SIG-M5 treated with dmso at 0.1 percent for 504 hours (cell line): ENCODE results near the gene BCL7A.
"Not testable (repeated sequence)": the region's sequence is repeated elsewhere in the genome, so short reads cannot be mapped to it uniquely, and the experiment has no call there.

Source experiments
- DNase-seq: peaks from one replicate; lab custom pipeline; 2025; ENCODE audit not compliant: unreplicated experiment; lab: John Stamatoyannopoulos, UW

The BCL7A gene

DNA sequence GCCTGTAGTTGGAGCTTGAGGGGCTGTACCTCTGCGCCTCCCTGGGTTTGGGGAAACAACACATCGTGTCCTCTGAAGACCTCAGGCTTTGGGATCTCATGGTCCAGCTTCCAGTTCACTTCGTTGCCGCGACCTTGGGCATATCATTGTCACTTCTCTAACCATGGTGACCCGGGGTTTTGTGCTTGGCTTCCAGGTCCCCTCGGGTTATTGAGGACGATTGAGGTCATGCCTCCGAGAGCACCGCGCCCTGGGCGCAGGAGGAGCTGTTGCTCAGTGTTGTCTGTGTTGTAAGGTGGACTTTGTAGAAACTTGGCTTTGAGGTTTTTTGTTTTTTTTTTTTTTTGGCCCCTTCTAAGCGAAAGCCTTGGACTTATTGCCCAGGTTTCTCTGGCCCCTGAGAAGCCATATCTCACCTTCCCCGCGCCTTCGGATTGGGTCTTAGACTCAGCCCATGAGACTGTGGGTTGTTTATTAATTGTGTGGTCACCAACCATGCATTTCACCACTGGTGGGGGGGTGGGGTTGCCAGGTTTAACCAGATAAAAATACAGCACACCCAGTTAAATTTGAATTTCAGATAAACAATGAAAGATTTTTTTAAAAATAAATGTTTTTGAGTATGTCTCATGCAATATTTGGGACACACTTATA is 2.6 kb downstream of the BCL7A start:
- DNase-seq, result no peak

- no peak for DNase-seq
Measured at GRCh38 chr12:122026706-122027333, 5.1 kb downstream of the BCL7A start.

GRCh38 chr12:122028165-122028904 is 6.7 kb downstream of the BCL7A start:
- DNase-seq, result no peak

GRCh38 chr12:122028905-122029560 is 7.3 kb downstream of the BCL7A start:
- DNase-seq, result no peak

DNA sequence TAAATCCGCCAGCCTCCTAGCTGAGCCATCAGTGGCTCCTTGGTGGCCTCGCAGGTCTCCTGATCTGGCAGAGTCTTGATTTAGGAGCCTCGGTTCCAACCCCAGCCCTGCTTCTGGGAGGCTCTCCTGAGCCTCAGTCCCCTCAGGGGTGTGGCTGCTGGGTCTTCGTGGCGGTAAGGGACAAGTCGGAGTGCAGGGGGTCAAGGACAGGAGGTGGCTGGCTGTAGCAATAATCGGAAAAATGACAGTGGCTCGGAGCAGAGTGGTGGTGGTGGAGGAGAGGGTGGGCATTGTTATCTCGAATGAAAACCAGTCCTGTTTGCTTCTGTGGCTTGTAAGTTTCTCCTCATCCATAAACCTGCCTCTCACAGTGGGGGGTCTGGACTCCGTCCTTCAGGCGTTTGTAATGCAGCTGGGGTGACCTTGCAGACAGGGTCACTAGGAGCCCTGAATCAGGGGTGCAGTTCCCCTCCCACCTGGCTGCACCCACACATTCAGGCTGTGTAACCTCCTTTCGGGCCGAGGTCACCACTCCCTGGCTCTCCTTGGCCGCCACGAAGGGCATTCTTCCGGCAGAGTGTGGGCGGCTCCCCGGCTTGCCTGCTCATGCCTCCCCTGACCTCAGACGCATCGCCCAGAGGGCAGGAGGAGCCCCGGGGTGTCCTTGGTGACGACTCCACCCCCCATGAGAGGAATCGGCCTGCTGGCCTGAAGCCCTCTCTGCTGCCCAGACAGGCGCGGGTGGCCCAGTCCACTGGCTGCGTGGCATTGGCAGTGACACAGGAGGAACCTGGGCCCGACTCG is 8.1 kb downstream of the BCL7A start:
- no peak for DNase-seq

- no peak for DNase-seq
Measured at GRCh38 chr12:122030424-122031035, 8.8 kb downstream of the BCL7A start.

DNA sequence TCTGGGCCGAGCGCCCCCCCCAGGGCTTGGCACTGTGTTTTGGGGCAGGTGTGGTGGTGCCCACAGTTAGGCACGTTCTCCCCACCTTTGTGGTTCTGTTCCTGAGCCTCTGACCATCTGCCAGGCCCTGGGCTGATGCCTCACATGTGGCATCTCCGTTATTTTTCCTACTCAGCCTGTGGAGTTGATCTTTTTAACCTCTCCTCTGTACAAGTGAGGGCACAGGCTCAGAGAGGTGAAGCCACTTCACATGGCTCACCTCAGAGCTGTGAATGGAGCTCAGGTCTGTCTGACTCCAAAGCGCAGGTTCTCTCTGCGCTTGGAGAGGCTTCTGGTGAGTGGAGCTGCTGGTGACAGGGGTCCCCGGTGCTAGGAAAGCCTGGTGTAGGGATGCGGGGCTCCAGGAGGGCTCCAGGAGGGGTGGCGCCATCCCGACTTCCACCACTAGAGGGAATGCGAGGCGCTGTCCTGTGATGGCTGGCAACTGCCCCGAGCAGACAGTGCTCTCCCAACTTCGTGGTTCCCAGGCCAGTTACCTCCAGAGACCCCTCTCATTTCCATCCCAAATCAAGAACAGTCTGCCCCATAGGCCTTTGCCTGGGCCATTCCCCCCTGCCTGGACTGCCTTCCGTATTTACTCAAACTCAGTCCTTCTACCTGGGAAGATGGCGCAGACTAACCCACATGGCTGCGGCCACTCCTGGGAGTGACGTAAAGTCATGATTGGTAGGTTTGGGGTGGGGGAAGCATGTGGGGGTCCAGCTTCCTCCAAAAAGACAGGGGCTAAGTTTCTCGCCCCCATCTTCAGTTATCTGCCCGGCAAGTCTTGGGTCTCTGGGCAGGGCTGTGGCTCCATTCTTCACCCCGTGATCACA is 9.9 kb downstream of the BCL7A start:
- DNase-seq, result no peak

GRCh38 chr12:122032580-122032979 is 10.9 kb downstream of the BCL7A start:
- DNase-seq, result no peak

GRCh38 chr12:122035292-122035691 is 13.6 kb downstream of the BCL7A start:
- no peak for DNase-seq

DNA sequence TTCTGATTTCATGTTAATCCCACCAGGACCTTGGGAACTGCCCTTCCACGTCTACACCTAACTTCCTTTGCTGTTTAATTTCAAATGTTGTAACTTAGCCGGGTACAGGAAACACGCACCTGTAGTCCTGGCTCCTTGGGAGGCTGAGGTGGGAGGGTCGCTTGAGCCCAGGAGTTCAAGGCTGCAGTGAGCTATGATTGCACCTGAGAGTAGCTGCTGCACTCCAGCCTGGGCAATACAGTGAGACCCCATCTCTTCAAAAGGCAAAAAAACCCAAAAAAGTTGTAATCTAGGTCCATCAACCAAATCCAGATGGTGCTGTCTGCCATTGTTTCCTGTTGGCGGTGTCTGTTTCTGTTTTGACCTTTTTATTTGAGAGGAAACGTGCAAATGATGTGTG is 14.5 kb downstream of the BCL7A start:
- DNase-seq, result no peak

DNA sequence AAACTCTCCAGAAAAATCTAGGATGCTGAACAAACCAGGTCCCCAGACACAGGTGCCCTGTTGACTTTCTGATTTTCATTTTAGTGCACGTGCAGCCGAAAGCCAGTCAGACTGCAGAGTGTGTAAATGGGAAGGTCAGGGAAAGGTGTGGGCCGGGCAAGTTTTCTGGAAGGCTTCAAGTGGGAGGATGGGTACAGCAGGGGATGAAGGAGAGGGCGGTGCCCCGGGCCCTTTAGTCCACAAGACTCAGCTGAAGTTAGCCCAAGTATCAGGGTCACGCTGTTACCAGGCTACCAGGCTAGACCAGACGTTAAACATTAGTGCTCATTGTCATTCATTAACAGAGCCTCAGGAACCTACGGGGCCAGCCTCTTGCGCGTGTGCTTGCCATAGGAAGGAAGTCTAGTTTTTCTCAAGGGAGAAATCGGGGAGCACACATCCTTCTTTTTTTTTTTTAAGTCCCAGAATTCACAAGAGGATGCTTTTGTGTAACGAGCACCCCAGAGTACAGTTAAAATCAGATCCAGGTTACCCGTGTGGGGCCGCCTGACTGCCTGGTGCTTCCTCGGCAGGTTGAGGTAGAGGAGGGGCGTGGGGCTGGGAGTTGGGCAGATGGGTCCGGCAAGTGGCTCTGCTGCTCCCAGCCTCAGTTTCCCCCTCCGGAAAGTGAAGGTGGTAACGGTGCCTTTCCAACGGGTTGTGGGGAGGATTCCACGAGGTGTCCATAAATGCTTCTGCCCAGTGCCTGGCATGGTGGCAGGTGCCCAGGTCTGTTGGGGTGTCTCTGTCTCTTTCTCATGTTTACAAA is 19.1 kb downstream of the BCL7A start:
- no peak for DNase-seq

GRCh38 chr12:122041458-122041857 is 19.8 kb downstream of the BCL7A start:
- not testable (repeated sequence) for DNase-seq

GRCh38 chr12:122042910-122043309 is 21.2 kb downstream of the BCL7A start:
- no peak for DNase-seq

DNA sequence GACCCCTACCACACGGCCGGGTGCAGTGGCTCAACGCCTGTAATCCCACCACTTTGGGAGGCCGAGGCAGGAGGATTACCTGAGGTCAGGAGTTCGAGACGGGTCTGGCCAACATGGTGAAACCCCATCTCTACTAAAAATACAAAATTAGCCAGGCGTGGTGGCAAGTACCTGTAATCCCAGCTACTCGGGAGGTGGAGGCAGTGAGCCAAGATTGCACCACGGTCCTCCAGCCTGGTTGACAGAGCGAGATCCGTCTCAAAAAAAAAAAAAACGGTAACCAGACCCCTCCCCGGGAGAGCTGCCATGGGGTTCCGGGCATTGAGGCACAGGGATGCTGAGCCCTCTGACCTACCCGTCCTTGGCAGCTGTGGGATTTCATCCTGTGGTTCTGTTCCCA is 21.8 kb downstream of the BCL7A start:
- DNase-seq, result no peak

GRCh38 chr12:122045262-122045661 is 23.6 kb downstream of the BCL7A start:
- no peak for DNase-seq

DNA sequence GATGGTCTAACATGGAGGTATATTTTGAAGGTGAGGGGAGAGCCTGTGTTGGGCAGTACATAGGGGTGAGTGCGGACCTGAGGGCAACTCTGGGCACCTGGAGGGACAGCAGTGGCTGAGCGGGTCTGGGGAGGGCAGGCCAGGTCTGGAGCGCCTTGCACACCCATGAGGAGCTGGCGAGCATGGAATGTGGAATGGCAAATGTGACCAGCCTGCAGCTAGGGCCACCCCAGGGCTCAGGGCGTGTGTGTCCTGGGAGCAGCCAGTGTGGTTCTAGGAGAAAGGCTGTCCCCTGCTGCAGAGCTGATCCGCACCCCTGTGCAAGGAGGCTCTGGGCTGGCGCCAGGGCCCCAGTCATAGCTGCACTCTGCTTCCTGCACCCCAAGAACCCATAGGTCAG is 24.5 kb downstream of the BCL7A start:
- no peak for DNase-seq

DNA sequence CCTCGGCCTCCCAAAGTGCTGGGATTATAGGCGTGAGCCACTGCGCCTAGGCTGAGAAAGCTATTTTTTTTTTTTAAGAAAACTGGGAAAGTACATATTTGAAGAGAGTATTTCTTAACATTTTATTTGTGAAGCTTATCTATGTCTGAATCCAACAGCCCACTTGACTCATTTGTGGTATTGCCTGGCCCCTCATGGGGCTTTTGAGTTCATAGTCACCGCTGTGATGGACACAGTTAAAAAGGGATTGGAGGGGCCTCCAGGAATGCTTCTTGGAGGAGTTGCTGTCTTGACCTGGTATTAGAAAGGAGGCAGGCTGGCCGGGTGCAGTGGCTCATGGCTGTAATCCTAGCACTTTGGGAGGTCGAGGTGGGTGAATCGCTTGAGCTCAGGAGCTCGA is 26.5 kb downstream of the BCL7A start:
- DNase-seq, result no peak

GRCh38 chr12:122049827-122050226 is 28.1 kb downstream of the BCL7A start:
- no peak for DNase-seq

DNA sequence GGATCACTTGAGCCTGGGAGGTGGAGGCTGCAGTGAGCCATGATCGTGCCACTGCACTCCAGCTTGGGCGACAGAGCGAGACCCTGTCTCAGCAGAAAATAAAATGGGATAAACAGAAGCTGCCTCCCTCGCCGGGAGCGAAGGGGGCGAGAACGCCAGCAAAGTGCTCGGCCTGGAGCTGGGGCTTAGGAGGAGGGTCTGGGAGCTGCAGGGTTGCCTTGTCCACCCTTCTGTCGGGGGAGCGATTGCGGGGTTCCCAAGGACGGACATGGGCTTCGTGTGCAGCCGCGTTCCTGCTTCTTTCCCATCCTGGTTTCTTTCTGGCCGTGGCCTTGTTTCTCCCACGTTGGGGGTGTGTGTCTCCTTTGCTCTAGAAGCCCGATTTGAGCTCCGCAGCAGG is 29.0 kb downstream of the BCL7A start:
- no peak for DNase-seq
